GM21447 (cell line): ENCODE results near the gene ZNF280A.
"Not testable (repeated sequence)": the region's sequence is repeated elsewhere in the genome, so short reads cannot be mapped to it uniquely, and the experiment has no call there.

Experiments
- ATAC-seq: cut with Tn5 transposase; IDR thresholded peaks from one replicate; pipeline ENCODE4 v1.9.1; 2021; ENCODE audit not compliant: unreplicated experiment

Gene ZNF280A

DNA sequence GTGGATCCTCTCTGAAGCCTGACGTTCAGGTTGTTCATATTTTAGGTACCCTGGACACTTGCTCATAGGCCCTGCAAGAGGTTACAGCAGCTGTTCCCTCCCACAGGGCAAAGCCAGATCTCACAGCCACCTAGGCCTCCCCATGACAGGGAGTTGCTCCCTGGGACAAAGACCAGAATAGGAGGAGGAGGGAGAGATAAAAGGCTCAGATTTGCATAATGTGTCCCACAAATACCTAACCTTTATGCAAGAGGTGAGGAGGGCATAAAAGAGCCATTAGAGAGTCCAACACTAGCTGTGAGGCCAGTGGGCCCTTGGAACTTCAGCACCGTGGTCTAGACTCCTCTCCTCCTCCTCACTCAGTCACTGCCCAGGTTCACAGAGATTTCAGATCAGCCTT, 45.3 kb downstream of the ZNF280A start:
- ATAC-seq = no peak

DNA sequence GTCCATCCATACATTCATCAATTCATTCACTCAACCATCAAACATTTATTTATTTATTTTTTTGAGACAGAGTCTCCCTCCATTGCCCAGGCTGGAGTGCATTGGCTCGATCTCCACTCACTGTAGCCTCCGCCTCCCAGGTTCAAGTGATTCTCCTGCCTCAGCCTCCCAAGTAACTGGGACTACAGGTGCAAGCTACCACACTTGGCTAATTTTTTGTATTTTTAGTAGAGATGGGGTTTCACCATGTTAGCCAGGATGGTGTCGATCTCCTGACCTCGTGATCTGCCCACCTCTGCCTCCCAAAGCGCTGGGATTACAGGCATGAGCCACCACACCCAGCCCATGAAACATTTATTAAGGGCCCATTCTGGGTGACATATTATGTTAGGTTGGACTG, 49.0 kb downstream of the ZNF280A start:
- not testable (repeated sequence) for ATAC-seq

DNA sequence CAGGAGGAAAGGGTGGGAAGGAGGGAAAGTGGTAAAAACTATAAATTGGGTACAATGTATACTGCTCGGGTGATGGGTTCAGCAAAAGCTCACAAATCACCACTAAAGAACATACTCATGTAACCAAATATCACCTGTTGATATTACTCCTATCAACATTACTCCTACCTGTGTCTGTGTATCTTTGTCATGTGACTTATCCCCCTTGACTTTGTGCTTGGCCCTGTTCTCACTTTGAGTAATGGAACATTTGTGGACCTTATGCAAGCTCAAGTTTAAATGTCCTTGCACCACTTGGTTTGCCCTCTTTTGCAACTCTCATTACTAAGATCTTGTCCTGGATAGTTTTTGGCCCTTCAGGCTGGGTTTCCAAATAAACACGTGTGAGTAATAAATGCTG, 50.5 kb downstream of the ZNF280A start:
- ATAC-seq = no peak

DNA sequence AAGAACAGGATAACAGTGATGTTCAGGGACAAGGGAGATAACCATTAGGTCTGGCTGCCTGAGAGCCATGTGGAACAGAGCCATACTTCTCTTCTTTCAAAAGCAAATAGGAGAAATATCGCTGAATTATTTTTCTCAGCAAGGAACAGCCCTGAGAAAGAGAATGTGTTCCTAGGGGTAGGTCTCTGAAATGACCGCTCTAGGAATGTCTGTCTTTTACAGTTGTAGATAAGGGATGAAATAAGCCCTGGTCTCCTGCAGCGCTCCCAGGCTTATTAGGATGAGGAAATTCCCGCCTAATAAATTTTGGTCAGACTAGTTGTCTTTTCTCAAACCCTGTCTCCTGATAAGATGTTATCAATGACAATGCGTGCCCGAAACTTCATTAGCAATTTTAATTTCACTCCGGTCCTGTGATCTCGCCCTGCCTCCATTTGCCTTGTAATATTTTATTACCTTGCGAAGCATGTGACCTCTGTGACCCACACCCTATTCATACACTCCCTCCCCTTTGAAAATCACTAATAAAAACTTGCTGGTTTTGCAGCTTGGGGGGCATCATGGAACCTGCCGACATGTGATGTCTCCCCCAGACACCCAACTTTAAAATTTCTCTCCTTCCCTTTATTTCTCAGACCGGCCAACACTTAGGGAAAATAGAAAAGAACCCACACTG, 51.1 kb downstream of the ZNF280A start:
- not testable (repeated sequence) for ATAC-seq

DNA sequence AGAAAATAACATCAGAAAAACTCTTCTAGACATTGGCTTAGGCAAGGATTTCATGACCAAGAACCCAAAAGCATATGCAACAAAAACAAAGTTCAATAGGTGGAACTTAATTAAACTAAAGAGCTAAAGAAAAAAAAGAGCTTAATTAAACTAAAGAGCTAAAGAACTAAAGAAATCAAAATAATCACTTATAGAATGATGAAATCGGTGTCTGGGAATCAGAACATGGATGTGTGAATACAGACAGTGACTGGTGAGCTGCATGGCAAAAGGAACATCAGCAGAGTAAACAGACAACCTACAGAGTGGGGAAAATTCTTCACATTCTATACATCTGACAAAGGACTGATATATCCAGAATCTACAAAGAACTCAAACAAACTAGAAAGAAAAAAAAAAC, 53.0 kb downstream of the ZNF280A start:
- no peak for ATAC-seq

DNA sequence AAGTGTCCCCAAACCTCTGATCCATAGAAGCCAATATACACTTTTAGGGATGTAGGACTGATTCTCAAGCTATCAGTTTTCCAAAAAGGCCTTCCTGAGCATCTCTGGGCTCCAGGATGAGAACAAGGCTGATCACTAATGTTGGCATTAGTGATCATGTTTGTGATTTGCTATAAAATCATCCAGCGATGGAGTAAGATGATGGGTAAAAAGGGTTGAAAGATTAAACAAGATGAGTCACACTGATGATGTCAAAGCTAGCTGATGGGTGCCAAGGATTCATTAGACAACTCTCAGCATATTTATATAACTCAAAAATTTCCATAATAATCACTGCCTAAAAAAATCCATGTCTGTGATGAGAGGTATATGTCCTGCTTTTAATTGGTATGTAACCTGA, 54.3 kb downstream of the ZNF280A start:
- no peak for ATAC-seq

DNA sequence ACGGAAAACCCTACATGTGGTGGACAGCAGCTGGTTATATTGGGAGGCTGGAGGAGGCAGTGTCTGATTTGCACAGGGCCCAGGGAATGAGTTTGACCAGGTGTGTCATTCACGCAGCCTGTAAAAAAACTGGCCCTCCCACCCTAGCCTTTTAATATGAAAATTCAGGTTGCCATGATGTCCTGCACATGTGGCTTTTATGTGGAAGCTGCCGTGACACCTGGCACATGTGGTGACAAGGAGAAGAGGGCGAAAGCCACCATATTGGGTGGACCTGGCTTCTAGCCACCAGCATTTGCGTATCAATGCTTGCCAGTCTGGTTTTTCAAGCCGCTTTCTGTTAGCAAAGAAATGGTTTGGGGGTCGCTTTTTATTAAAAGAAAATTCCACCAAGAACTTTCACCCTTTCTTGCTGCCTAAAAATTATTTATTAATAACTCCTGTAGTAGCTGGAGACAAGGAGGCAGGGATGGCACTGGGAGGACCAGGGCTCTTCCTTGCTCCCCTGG, 54.9 kb downstream of the ZNF280A start:
- no peak for ATAC-seq

DNA sequence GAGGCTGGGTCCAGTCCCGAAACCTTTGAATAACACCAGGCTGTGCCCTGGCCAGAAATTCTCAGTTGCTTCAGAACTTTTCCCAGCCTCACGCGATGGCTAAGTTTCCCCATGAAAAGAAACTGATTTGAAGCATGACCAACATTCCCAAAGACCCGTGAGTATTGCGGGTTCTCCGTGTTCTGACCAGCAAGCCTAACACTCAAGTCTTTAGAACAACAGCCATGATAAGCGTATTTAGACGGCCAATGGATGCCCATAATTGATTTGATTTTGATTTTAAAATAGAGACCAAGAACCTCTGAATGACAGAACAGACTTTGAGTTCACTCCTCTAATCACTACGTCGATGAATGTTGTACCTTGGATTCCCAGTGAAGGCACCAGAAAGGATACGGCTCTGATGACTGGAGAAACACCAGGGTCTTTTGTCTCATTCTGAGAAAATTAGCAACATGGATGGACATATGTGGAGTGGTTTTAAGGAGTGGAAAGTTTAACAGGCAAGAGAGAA, 55.5 kb downstream of the ZNF280A start:
- ATAC-seq = no peak

DNA sequence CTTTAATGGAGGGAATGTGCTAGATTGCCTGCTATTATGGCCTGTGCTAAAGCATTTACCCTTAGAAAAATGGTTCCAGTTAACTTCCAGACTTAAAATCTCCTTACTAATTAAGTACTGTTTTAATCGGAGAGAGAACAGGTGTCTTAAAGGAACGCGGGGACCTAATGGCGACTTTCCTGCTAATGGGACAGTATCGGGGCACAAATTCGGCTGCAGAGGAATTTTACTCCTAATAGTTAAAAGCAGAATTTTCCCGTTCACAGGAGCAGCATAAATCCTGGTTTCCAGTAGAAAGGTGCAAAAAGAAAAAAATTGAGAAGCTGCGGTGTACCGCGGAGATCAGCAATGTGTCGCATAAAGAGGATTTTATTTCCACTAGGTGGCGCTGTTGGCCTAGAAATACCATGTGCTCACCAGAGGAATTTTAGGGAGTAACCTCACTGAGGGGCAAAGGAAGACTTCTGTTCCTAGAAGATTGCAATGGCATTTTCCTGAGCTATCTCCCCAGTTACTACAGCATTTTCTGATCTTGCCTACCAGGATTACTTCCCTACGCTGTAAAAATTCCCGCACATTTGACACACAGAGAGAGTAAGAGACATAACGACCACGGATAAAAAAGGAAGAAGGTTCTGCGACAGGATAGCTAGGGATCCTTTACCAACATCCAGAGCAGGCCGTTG, 56.1 kb downstream of the ZNF280A start:
- ATAC-seq = no peak
